ENCODE measurements around the gene LINC00237.

Gene LINC00237

GRCh38 chr20:21114584-21114983, 8.4 kb upstream of the LINC00237 start:
- H3K27ac ChIP-seq: no peak overlapping the region
- no peak overlapping the region for H3K4me3 ChIP-seq (ENCODE audit: low read depth in 1 of 2, low read length in 1 of 2)
- H3K9me3 ChIP-seq: no peaks in the 10 kb centered on the region
- H3K36me3 ChIP-seq: no peaks in the 10 kb centered on the region
- TF ChIP-seq CTCF (IDR thresholded peaks at IDR 0.05): no peak
- H3K4me1 ChIP-seq (ENCODE audit: control insufficient read depth in 1 of 2, insufficient read depth in 1 of 2, low read depth in 1 of 2, low read length in 1 of 2): no peaks in the 10 kb centered on the region
- H3K27me3 ChIP-seq: peaks cover 100% of the 10 kb centered on the region

DNA sequence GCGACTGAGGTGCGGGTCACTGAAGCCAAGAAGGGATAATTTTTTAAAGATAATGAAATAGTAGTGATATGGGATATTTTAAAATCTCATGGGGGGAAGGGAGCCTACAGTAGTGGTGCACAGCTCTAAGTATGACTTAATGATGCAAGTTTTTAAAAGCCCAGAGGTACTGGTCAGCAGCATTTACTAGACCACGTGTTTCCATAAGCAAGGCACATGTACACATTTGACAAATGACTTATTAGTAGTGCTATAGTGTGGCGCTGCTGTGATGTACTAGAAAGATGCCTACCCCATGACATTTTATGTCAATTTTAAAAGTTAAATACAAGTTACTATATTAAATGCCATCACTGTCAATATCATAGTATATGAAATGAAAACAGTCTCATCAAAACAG, 7.5 kb upstream of the LINC00237 start:
- no peak overlapping the region for H3K27ac ChIP-seq
- peaks cover 100% of the 10 kb centered on the region for H3K27me3 ChIP-seq
- no peaks in the 10 kb centered on the region for H3K4me1 ChIP-seq (ENCODE audit: control insufficient read depth in 1 of 2, insufficient read depth in 1 of 2, low read depth in 1 of 2, low read length in 1 of 2)
- TF ChIP-seq CTCF (IDR thresholded peaks at IDR 0.05): no peak
- H3K9me3 ChIP-seq: no peaks in the 10 kb centered on the region
- no peak overlapping the region for H3K4me3 ChIP-seq (ENCODE audit: low read depth in 1 of 2, low read length in 1 of 2)
- no peaks in the 10 kb centered on the region for H3K36me3 ChIP-seq

DNA sequence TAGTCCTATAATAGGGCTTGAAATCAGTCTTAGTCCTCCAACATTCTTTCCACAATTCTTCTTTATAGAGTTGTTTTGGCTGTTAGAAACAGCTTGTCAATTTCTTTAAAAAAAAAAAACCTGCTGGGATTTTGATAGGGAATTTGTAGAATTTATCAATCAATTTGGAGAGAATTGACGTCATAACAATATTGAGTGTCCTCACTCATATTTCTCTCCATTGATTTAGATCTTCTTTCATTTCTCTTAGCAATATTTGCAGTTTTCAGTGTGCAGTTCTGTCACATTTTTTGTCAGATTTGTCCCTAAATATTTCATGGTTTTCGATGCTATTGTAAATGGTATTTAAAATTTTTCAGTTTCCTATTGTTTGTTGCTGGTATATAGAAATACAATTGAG, 5.3 kb upstream of the LINC00237 start:
- peaks cover 100% of the 10 kb centered on the region for H3K27me3 ChIP-seq
- no peaks in the 10 kb centered on the region for H3K4me1 ChIP-seq (ENCODE audit: control insufficient read depth in 1 of 2, insufficient read depth in 1 of 2, low read depth in 1 of 2, low read length in 1 of 2)
- H3K36me3 ChIP-seq: no peaks in the 10 kb centered on the region
- no peak overlapping the region for H3K4me3 ChIP-seq (ENCODE audit: low read depth in 1 of 2, low read length in 1 of 2)
- TF ChIP-seq CTCF (IDR thresholded peaks at IDR 0.05): no peak
- no peak overlapping the region for H3K27ac ChIP-seq
- no peaks in the 10 kb centered on the region for H3K9me3 ChIP-seq

- no peaks in the 10 kb centered on the region for H3K36me3 ChIP-seq
- no peaks in the 10 kb centered on the region for H3K9me3 ChIP-seq
- TF ChIP-seq CTCF (IDR thresholded peaks at IDR 0.05): no peak
- H3K4me1 ChIP-seq (ENCODE audit: control insufficient read depth in 1 of 2, insufficient read depth in 1 of 2, low read depth in 1 of 2, low read length in 1 of 2): no peaks in the 10 kb centered on the region
- no peak overlapping the region for H3K4me3 ChIP-seq (ENCODE audit: low read depth in 1 of 2, low read length in 1 of 2)
- peaks cover 100% of the 10 kb centered on the region for H3K27me3 ChIP-seq
- H3K27ac ChIP-seq: no peak overlapping the region
Observed at GRCh38 chr20:21110811-21111210, 4.7 kb upstream of the LINC00237 start.

DNA sequence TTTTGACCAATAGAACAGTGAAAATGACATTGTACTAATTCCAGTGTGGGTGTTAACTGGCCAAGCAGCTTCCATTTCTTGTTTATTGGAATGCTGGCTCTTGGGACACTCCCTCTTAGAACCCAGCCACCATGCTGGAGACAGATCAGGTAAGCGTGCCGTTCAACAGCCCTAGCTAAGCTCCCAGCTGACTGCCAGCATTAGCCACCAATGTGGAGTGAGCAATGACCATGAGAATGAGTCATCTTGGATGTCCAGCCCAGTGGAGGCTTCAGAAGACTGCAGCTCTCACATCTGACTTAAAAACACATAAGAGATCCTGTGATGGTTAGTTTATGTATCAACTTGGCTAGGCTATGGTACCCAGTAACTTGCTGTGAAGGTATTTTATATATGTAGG, 3.0 kb upstream of the LINC00237 start:
- Histone ChIP-seq H3K4me1 (ENCODE audit: control insufficient read depth in 1 of 2, insufficient read depth in 1 of 2, low read depth in 1 of 2, low read length in 1 of 2) (peaks cover 0 to 8% of the 10 kb centered on the region in 2 experiments), H3K27me3 (peaks cover 100% of the 10 kb centered on the region), H3K9me3 (no peaks in the 10 kb centered on the region), H3K4me3 (ENCODE audit: low read depth in 1 of 2, low read length in 1 of 2) (no peak overlapping the region), H3K27ac (no peak overlapping the region), H3K36me3 (no peaks in the 10 kb centered on the region)
- TF ChIP-seq CTCF (IDR thresholded peaks at IDR 0.05): no peak

Measured in neutrophil (primary cell).